ENCODE measurements around the gene TMEM200A. TPM values are rescaled to one million over a fixed set of nuclear protein-coding genes. Genes with fewer than 3 reads are reported as not detected.

Gene TMEM200A
- total RNA-seq, 2 experiments from 2014 or later: 3.0 TPM

- Mint-ChIP-seq H3K4me3 (no peak overlapping the region), H3K4me1 (peaks cover 19% of the 10 kb centered on the region), H3K27ac (no peak overlapping the region), H3K27me3 (no peaks in the 10 kb centered on the region), H3K9me3 (peaks cover 17% of the 10 kb centered on the region), H3K36me3 (ENCODE audit: low read depth) (peaks cover 18% of the 10 kb centered on the region)
- DNase-seq: no peak
- ChIA-PET CTCF (interaction anchor here (1.0 kb wide), 1 partner anchor 184 kb away, joined by 3 read pairs; no protein-coding TSS in a partner anchor), POLR2A (interaction anchor here (1.3 kb wide), 1 partner anchor 28 kb away, joined by 3 read pairs; no protein-coding TSS in a partner anchor)
Observed at GRCh38 chr6:130485870-130486269, 120.1 kb downstream of the TMEM200A start.

- no peak for DNase-seq
- H3K4me3 Mint-ChIP-seq: no peak overlapping the region
- CTCF ChIA-PET: interaction anchor here (1.0 kb wide), 1 partner anchor 185 kb away, joined by 3 read pairs; no protein-coding TSS in a partner anchor
- POLR2A ChIA-PET: no interaction called here
- peaks cover 17% of the 10 kb centered on the region for H3K9me3 Mint-ChIP-seq
- peaks cover 18% of the 10 kb centered on the region for H3K36me3 Mint-ChIP-seq (ENCODE audit: low read depth)
- H3K27ac Mint-ChIP-seq: no peak overlapping the region
- H3K27me3 Mint-ChIP-seq: no peaks in the 10 kb centered on the region
- H3K4me1 Mint-ChIP-seq: peaks cover 19% of the 10 kb centered on the region
Observed at GRCh38 chr6:130486417-130486816, 120.6 kb downstream of the TMEM200A start.

GRCh38 chr6:130489514-130489913 lies 123.7 kb downstream of the TMEM200A start:
- DNase-seq: no peak
- H3K4me3 Mint-ChIP-seq: no peak overlapping the region
- peaks cover 7% of the 10 kb centered on the region for H3K9me3 Mint-ChIP-seq
- H3K27me3 Mint-ChIP-seq: no peaks in the 10 kb centered on the region
- ChIA-PET POLR2A (no interaction called here), CTCF (interaction anchor here (0.8 kb wide), 1 partner anchor 24 kb away, joined by 3 read pairs; no protein-coding TSS in a partner anchor)
- peaks cover 13% of the 10 kb centered on the region for H3K36me3 Mint-ChIP-seq (ENCODE audit: low read depth)
- H3K4me1 Mint-ChIP-seq: peaks cover 4% of the 10 kb centered on the region
- no peak overlapping the region for H3K27ac Mint-ChIP-seq

Other genes starting within 250 kb of the TMEM200A start
- gene SAMD3, start 143.1 kb upstream of the TMEM200A start, total RNA-seq: 10 to 100 TPM; 70.5 to 79.7 TPM

Measured in activated CD4-positive, alpha-beta memory T cell treated with anti-CD3 and anti-CD28 coated beads, Interleukin-2, amount 10 ng/mL, durations not matched to agents 7 days and 5 days (primary cell).